Right atrium auricular region (tissue), 2 donors: ENCODE data around the gene RNF38. TPM values are rescaled to one million over a fixed set of nuclear protein-coding genes. Genes with fewer than 3 reads are reported as not detected.
"Not testable (repeated sequence)": the region's sequence is repeated elsewhere in the genome, so short reads cannot be mapped to it uniquely, and the experiment has no call there.

Source experiments
- DNase-seq: peaks from one replicate; pipeline ENCODE4 v3.0.0-alpha.2; 2019; ENCODE audit warnings: low spot score
- H3K27ac ChIP-seq, 2 donors: fragments of 200-600 bp; sonication (generic); 1 replicate in 1 of 2; 2 replicates in 1 of 2; pipeline ENCODE4 v1.5.1; 2016 to 2019
- H3K27me3 ChIP-seq, 2 donors: fragments of 200-600 bp; sonication (generic); one replicate each; pipeline versions ENCODE4 v1.5.1 to v1.6.0; 2017 to 2019
- H3K36me3 ChIP-seq: fragments of 200-600 bp; sonication (generic); one replicate; pipeline ENCODE4 v1.5.1; 2016
- H3K4me1 ChIP-seq, 2 donors: fragments of 200-600 bp; sonication (generic); one replicate each; pipeline versions ENCODE4 v1.5.1 to v1.6.0; 2017 to 2019
- H3K4me3 ChIP-seq, 2 donors: fragments of 200-600 bp; sonication (generic); 1 replicate in 1 of 2; 2 replicates in 1 of 2; pipeline ENCODE4 v1.5.1; 2017 to 2019; ENCODE audit warnings: mild to moderate bottlenecking in 1 of 2, moderate library complexity in 1 of 2
- H3K9me3 ChIP-seq, 2 donors: fragments of 200-600 bp; sonication (generic); one replicate each; pipeline ENCODE4 v1.5.1; 2019
- CTCF ChIP-seq, 2 donors: fragments of 200-600 bp; sonication (generic); IDR thresholded peaks; one replicate each; pipeline ENCODE4 v1.5.1; 2019; ENCODE audit warnings: antibody characterized with exemption in 2 of 2
- total RNA-seq, 2 donors: library from RNA; depleted of rRNA; stranded (reverse); fragments of >200 nt; gene quantifications; one replicate each; pipeline ENCODE4 v1.1.0, GENCODE V29; 2016

The RNF38 gene
- total RNA-seq, 2 donors from 2014 or later, result 21.4 to 38.6 TPM

GRCh38 chr9:36389590-36389989 lies 10.5 kb downstream of the RNF38 start:
- no peak for TF ChIP-seq CTCF (IDR thresholded peaks at IDR 0.05)
- no peak overlapping the region for H3K27ac ChIP-seq
- H3K27me3 ChIP-seq, result no peaks in the 10 kb centered on the region
- no peaks in the 10 kb centered on the region for H3K9me3 ChIP-seq
- H3K4me1 ChIP-seq, result peaks cover 0 to 23% of the 10 kb centered on the region in 2 donors
- DNase-seq, result no peak
- no peak overlapping the region for H3K4me3 ChIP-seq
- H3K36me3 ChIP-seq, result no peaks in the 10 kb centered on the region

- not testable (repeated sequence) for H3K27ac ChIP-seq, H3K27me3 ChIP-seq
- peaks cover 0 to 24% of the 10 kb centered on the region in 2 donors for H3K4me1 ChIP-seq
These were observed 13.6 kb downstream of the RNF38 start for GRCh38 chr9:36386396-36386965.

GRCh38 chr9:36382484-36382883 lies 17.6 kb downstream of the RNF38 start:
- DNase-seq, result no peak
- Histone ChIP-seq H3K9me3 (no peaks in the 10 kb centered on the region), H3K4me3 (no peak overlapping the region), H3K36me3 (no peaks in the 10 kb centered on the region), H3K27me3 (no peaks in the 10 kb centered on the region), H3K27ac (no peak overlapping the region), H3K4me1 (peaks cover 0 to 14% of the 10 kb centered on the region in 2 donors)
- TF ChIP-seq CTCF (IDR thresholded peaks at IDR 0.05), result no peak

More at GRCh38 chr9:36386396-36386965, 13.6 kb downstream of the RNF38 start:
- not testable (repeated sequence) for DNase-seq, H3K9me3 ChIP-seq, H3K4me3 ChIP-seq, H3K36me3 ChIP-seq

GRCh38 chr9:36364577-36364976 lies 35.5 kb downstream of the RNF38 start:
- Histone ChIP-seq H3K27me3 (no peaks in the 10 kb centered on the region), H3K27ac (no peak overlapping the region), H3K4me3 (no peak overlapping the region), H3K4me1 (no peaks in the 10 kb centered on the region), H3K36me3 (peaks cover 41% of the 10 kb centered on the region), H3K9me3 (no peaks in the 10 kb centered on the region)
- DNase-seq, result no peak
- no peak for TF ChIP-seq CTCF (IDR thresholded peaks at IDR 0.05)

- no peak for DNase-seq
- Histone ChIP-seq H3K27me3 (no peaks in the 10 kb centered on the region), H3K9me3 (no peaks in the 10 kb centered on the region), H3K4me1 (no peaks in the 10 kb centered on the region), H3K4me3 (no peak overlapping the region), H3K36me3 (peaks cover 30% of the 10 kb centered on the region), H3K27ac (no peak overlapping the region)
- TF ChIP-seq CTCF (IDR thresholded peaks at IDR 0.05), result no peak
These were observed 36.6 kb downstream of the RNF38 start for GRCh38 chr9:36363448-36363847.

GRCh38 chr9:36358486-36358885 lies 41.6 kb downstream of the RNF38 start:
- H3K27me3 ChIP-seq, result no peaks in the 10 kb centered on the region
- no peak overlapping the region for H3K4me3 ChIP-seq
- H3K9me3 ChIP-seq, result no peaks in the 10 kb centered on the region
- H3K36me3 ChIP-seq, result peaks cover 23% of the 10 kb centered on the region
- H3K4me1 ChIP-seq, result no peaks in the 10 kb centered on the region
- TF ChIP-seq CTCF (IDR thresholded peaks at IDR 0.05), result no peak
- DNase-seq, result no peak
- no peak overlapping the region for H3K27ac ChIP-seq
